DMS 273 treated with DMSO at 0.1 percent for 48 hours (cell line): ENCODE data around the gene SLC25A2.
"Not testable (repeated sequence)": the region's sequence is repeated elsewhere in the genome, so short reads cannot be mapped to it uniquely, and the experiment has no call there.

Source experiments
- DNase-seq: peaks from one replicate; lab custom pipeline; 2025; lab: John Stamatoyannopoulos, UW

The SLC25A2 gene

DNA sequence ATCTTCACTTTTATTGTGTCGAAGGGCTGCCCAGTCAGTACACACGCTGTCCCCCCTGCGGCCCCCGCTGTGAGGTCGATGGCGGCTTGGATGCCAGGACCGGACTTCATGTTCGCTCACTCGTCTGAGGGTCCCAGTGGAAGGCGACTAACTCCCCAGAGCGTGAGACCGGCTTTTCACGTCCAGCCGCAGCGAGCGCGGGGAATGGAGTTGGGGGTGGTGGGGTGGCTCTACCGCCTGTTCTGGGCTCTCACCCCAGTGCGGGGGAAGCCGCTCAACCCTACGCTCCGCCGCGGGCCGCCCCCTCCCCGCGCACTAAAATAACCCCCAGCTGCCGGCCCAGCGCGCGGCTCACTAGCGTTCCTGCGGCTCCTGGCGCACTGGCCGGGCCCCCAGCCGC lies at the start of gene SLC25A2:
TSS of gene SLC25A2 (minus strand) at position 294 of the 400 bp plus-strand sequence. CDS start at position 110, 184 bp downstream.
- DNase-seq = no peak

DNA sequence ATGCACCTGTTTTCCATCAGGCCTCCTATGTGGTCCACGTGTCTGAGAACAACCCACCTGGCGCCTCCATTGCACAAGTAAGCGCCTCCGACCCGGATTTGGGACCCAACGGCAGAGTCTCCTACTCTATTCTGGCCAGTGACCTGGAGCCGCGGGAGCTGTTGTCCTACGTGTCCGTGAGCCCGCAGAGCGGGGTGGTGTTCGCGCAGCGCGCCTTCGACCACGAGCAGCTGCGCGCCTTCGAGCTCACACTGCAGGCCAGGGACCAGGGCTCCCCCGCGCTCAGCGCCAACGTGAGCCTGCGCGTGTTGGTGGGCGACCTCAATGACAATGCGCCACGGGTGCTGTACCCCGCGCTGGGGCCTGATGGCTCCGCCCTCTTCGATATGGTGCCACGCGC lies 47.7 kb upstream of the SLC25A2 start:
- no peak for DNase-seq

DNA sequence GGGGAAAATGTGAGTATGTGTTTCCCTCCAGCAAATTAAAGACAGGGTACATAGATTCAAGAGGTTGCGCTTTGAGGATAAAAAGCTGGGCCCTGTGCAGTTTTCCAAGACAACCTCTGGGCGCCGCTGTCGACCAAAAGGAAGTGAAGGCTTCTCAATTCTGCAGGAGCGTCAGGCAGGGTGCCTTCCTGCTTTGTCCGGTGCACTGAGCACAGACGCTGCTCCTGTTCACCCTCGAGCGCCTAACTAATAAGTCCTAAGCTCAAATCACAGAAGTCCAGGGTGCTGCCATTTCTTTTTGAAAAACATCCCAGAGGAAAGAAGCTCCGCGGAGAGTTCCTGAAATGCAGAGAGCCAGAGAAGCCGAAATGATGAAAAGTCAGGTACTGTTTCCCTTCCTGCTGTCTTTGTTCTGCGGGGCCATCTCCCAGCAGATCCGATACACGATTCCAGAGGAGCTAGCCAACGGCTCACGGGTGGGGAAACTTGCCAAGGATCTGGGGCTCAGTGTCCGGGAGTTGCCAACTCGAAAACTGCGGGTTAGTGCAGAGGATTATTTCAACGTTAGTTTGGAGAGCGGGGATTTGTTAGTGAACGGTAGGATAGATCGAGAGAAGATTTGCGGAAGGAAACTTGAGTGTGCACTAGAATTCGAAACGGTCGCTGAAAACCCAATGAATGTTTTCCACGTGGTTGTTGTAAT lies 46.2 kb upstream of the SLC25A2 start, which contains the start of gene PCDHGB1:
TSS of gene PCDHGB1 (plus strand) at position 183 of the 703 bp plus-strand sequence. CDS start at position 345, 162 bp downstream.
- DNase-seq = peak; percentile 42

DNA sequence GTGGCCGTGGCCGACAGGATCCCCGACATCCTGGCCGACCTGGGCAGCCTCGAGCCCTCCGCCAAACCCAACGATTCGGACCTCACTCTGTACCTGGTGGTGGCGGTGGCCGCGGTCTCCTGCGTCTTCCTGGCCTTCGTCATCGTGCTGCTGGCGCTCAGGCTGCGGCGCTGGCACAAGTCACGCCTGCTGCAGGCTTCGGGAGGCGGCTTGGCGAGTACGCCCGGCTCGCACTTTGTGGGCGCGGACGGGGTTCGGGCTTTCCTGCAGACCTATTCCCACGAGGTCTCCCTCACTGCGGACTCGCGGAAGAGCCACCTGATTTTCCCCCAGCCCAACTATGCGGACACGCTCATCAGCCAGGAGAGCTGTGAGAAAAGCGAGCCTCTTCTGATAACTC lies 42.2 kb upstream of the SLC25A2 start:
- not testable (repeated sequence) for DNase-seq

DNA sequence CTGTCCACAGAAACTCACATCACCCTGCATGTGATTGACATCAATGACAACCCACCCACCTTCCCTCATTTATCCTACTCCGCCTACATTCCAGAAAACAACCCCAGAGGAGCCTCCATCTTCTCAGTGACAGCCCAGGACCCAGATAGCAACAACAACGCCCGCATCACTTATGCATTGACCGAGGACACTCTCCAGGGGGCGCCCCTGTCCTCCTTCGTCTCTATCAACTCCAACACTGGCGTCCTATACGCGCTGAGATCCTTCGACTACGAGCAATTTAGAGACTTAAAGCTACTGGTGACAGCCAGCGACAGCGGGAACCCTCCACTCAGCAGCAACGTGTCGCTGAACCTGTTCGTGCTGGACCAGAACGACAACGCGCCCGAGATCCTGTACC lies 41.5 kb upstream of the SLC25A2 start:
- no peak for DNase-seq

DNA sequence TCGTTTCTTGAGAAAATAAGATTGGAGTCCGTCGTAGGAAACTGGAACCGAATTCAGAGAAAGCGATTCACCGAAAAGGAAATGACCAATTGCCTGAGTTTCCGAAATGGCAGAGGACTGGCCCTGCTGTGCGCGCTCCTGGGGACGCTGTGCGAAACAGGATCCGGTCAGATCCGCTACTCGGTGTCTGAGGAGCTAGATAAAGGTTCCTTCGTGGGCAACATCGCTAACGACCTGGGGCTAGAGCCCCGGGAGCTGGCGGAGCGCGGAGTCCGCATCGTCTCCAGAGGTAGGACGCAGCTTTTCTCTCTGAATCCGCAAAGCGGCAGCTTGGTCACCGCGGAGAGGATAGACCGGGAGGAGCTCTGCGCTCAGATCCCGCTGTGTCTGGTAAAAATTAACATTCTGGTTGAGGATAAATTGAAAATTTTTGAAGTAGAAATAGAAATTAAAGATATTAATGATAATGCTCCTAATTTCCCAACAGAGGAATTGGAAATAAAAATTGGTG lies 40.2 kb upstream of the SLC25A2 start:
- DNase-seq = no peak

DNA sequence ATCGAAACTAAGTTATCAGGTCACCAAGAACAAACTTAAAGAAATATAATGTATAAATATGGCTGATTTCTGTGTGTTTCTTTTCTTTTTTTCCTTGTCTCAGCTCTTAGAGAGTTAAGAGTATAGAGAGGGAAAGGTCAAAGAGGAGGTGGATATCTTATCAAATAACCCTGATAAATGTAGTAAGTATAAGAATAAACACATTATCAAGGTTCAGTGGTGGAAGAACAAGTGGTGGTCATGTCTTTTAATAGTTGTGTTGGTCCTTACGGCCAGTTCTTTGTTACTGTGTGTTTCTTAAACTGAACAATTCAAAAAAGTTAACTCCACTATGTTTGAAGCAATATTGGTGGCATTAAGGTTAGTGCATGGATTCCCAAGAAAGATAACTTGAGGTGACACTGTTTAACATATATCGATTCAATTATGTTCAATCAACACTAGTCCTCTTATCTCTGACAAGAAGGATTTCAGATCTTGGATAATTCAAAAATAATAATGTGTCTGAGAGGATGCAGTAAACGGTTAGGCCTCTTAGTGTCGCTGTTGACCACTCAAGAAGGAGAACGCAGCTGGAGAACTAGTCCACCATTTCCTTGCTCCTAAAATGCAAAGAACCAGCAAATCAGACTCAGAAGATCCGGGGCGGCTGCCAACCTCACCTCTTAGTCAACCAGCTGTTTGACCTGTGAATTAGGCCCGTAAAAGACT lies 39.5 kb upstream of the SLC25A2 start, which contains the start of gene PCDHGA3:
TSS of gene PCDHGA3 (plus strand) at position 588 of the 711 bp plus-strand sequence. CDS start 205 bp downstream, outside the sequence.
- no peak for DNase-seq

DNA sequence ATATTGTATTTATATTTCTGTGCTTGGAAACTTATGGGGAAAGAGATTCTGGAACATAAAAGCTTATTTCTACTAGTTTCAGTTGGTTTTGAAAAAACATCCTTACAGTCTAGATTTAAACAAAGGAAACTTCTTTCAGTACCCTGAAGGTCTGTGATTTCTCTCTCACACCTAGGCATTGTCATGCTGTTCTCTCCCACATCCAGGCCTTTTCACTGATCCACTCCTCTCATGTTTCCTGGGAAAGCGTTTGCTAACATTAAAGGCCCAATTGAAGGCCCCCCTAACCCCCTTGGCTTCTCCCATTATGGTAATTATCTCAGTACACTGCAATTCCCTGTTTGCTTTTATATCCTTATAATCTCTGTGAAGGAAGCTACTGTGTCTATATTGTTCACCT lies 38.9 kb upstream of the SLC25A2 start:
- DNase-seq = no peak

DNA sequence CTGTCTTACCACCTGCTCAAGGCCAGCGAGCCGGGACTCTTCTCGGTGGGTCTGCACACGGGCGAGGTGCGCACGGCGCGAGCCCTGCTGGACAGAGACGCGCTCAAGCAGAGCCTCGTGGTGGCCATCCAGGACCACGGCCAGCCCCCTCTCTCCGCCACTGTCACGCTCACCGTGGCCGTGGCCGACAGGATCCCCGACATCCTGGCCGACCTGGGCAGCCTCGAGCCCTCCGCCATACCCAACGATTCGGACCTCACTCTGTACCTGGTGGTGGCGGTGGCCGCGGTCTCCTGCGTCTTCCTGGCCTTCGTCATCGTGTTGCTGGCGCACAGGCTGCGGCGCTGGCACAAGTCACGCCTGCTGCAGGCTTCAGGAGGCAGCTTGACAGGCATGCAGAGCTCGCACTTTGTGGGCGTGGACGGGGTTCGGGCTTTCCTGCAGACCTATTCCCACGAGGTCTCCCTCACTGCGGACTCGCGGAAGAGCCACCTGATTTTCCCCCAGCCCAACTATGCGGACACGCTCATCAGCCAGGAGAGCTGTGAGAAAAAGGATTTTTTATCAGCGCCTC lies 37.0 kb upstream of the SLC25A2 start:
- not testable (repeated sequence) for DNase-seq

DNA sequence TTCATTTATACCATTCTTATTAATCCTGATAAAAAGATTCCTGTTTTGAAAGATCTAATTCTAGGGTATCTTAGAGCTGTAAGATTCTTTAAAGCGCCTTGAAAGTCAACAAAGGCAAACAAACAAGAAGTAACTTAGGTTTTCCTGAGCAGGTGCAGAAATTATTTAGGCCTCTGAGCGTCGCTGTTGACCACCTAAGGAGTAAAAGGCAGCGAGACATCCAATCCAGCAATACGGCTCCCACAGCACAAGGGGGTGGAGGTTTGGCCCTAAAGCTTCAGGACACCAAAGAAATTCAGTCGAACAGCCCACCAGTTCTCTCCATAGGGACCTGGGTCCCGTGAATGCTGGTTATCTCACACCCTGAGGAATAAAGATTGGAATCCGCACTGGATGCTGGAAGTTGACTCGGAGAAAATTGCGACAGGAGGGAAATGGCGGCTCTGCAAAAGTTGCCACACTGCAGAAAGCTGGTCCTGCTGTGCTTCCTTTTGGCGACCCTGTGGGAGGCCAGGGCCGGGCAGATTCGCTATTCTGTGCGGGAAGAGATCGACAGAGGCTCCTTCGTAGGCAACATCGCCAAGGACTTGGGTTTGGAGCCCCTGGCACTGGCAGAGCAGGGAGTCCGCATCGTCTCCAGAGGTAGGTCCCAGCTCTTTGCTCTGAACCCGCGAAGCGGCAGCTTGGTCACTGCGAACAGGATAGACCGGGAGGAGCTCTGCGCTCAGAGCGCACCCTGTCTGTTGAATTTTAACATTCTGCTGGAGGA lies 34.9 kb upstream of the SLC25A2 start, which contains the start of gene PCDHGA2:
TSS of gene PCDHGA2 (plus strand) at position 223 of the 769 bp plus-strand sequence.
- no peak for DNase-seq

DNA sequence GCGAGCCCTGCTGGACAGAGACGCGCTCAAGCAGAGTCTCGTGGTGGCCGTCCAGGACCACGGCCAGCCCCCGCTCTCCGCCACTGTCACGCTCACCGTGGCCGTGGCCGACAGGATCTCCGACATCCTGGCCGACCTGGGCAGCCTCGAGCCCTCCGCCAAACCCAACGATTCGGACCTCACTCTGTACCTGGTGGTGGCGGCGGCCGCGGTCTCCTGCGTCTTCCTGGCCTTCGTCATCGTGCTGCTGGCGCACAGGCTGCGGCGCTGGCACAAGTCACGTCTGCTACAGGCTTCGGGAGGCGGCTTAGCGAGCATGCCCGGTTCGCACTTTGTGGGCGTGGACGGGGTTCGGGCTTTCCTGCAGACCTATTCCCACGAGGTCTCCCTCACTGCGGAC lies 28.7 kb upstream of the SLC25A2 start:
- DNase-seq = not testable (repeated sequence)

DNA sequence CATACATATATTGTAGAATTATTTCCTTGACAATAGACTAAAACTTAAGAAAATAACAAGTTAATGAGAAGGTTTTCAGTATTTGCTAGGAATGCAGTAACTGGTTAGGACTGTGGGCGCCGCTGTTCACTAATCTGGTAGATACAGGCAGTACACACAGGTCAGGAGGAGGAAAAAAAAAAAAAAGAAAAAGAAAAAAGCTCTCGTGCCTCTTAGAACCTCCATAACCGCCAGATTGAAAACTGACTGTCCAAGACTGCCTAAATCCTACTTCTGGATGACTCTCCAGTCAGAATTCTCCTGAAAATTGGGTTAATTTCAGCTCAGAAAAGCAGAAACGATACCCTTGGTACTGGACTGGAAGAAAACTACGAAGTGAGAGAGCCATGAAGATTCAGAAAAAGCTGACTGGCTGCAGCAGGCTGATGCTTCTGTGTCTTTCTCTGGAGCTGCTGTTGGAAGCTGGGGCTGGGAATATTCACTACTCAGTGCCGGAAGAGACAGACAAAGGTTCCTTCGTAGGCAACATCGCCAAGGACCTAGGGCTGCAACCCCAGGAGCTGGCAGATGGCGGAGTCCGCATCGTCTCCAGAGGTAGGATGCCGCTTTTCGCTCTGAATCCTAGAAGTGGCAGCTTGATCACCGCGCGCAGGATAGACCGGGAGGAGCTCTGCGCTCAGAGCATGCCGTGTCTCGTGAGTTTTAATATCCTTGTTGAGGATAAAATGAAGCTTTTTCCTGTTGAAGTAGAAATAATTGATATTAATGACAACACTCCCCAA lies 26.6 kb upstream of the SLC25A2 start, which contains the start of gene PCDHGA1:
TSS of gene PCDHGA1 (plus strand) at position 216 of the 782 bp plus-strand sequence.
- peak; percentile 41 for DNase-seq

DNA sequence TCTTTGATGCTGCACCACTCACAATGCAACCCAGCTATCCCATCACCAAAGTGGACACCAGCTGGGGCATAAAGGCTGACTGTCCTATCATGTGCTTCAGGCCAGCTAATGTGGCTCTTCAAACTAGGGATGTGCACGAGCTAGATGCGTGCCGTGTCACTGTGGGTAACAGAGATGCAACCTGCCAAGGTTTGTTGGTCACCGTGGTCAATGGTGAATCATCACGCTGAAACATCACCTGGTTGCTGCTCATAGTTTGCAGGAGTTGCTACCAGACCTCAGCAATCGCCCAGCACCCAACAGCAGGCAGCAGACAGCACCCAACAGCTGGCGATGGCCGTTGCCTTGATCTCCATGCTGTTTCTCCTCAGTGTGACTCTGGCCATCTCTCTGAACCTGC lies 24.4 kb upstream of the SLC25A2 start:
- DNase-seq = no peak

DNA sequence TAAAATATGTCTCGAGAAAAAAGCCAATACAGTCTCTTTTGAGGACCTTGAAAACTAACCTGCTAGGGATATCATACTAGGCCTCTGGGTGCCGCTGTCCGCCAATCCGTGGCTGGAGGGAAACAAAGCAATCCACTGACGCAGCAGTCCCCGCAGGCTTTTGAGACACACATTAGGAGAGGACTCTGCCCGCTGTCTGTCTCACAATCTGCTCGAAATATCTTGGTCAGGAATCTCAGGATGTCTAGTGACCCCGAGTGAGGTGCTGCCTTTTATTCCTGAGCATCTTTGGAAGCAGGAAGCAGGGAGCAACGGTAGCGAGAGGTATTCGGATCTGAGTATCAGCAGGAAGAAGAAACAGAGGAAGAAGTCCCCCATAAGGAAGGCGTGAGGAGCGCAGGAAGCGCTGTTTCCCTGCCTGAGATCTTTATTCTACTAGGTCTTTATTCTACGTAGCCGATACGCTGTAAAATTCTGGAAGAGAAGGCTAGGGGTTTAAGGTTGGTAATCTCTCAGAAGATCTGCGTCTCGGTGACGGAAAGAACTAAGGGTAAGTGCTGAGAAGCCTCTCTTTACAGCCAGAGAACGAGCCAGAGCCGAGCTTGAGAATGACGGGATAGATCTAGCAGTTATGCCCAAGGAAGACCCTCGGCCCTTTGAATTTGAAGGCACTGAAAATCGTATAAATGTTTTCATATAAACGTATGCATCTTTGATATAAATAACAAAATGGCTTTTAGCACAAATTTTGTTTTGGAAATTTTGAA lies 22.4 kb upstream of the SLC25A2 start:
- no peak for DNase-seq

DNA sequence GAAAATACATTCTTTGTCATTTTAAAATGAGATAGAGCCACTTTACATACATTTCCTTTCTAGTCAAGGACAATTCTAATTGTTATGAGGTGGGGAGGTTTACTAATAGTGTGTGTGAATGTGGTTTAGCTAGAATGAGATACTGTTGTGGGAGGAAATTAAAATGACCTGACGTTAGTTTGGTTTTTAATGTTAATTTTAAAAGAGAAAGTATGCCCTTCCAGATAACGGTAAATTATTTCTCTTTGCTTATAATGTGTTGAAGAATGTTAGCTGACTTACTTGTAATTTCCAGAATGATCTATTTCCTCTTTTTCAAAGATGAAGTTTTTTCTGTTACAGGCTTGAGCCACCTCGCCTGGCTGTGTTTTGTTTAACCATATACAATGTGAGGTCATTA lies 18.4 kb upstream of the SLC25A2 start:
- DNase-seq = no peak

DNA sequence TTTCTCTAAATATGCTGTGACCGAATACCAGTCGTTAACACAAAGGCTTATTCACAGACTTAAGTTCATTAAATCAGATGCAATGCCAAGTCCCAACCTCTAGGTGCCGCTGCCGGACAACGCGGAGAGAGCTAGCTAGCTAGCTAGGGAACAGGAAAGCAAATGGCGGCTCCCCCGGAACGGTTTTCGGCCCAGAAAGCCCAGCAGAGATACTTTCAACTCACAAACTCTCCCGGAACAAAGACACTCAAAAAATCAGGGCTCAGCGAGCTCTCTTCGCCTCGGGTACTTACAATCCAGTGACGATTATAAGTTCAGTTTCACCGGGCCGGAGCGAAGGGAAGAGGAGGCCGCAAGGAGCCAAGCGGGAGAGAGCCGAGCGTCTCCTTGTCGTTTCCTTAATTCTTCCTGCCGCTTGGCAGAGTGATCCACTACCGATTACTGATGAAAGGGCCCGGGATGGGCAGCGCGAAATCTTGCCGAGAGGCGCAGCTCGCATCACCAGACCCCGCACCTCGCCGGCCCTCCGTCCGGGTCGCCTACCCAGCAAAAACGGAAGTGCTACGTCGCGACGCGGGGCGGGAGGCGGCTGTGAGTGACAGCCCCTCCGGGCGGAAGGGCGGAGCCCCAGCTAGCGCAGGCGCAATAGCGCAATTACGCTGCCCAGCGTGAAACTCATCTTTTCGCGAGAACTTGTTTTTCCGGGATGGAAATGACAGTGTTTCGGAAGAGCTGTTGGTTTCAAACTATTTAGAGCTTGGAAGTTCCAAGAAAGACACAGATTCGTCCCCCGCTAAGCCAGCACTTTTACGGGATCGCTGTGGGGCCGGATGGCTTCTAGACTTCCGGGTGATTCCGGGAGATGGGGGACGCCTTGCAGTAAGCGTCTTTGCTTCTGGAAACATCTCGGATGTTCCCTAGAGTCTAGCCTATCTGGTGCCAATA lies 16.6 kb upstream of the SLC25A2 start, which contains the start of gene TAF7:
TSS of gene TAF7 (minus strand) at position 560 of the 945 bp plus-strand sequence. CDS start 740 bp downstream, outside the sequence.
- DNase-seq = peak; percentile 80

DNA sequence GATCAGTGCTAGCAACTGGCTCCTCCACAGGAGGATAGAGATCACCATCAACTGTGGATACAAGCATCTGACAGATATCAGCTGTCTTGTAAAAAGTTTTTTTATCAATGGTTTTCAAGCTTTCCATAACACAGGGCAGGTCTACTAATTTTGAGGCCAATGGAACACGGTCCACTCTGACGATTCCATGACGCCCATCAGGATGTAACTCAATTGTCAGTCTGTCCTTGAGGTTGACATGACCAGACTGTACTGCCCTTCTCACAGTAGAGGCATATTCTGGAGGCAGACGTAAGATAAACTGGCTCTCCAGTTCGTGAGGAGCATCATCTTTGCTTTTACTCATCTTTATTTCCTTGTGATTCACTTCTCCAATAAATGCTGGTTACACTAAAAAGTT lies 15.8 kb upstream of the SLC25A2 start:
- DNase-seq = no peak

DNA sequence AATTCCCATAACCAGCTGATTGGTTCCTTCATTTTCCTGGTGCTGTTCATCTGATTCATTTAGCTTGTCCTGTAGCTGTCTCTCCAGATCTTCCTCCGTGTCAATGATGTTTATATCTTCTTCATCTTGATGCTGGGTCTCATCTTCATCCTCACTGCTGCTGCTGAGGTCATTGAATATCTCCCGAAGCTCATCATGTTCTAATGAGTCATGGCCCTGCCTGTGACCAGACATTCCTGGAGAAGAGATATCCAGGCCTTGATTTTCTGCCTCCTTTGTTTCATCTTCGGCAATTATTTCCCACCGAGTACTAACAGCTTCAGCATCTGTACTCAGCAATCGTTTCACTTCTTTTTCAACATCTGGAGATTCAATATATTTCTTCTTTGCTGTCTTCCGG lies 15.4 kb upstream of the SLC25A2 start:
- DNase-seq = no peak

DNA sequence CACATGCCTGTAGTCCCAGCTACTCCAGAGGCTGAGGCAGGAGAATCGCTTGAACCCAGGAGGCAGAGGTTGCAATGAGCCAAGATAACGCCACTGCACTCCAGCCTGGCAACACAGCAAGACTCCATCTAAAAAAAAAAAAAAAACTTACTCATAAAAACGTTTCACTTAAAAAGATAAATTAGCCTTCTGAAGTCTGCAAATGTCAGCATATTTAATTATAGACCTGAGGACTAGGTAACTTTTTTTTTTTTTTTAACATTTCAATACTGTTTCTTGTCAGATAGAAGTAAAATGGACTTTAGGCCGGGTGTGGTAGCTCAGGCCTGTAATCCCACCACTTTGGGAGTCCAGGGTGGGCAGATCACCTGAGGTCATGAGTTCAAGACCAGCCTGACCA lies 13.1 kb upstream of the SLC25A2 start:
- not testable (repeated sequence) for DNase-seq
